Gastroesophageal sphincter (tissue), 3 donors: ENCODE results near the gene PITPNM1.

Experiments used
- CTCF ChIP-seq, 4 experiments: fragments of 200-600 bp in 2 of 4; fragments of 450-650 bp in 2 of 4; sonication (generic) in 1 of 4; IDR thresholded peaks; one replicate each; pipeline ENCODE4 v1.5.1; 2017 to 2019; ENCODE audit warnings: antibody characterized with exemption in 4 of 4, mild to moderate bottlenecking in 2 of 4, moderate library complexity in 2 of 4
- EP300 ChIP-seq: sonication (generic); formaldehyde crosslinking; IDR thresholded peaks from one replicate; pipeline ENCODE4 v1.6.1; 2017; ENCODE audit warnings: antibody characterized with exemption, mild to moderate bottlenecking
- POLR2A ChIP-seq, 2 donors: fragments of 450-650 bp; IDR thresholded peaks; one replicate each; pipeline ENCODE4 v1.6.1; 2017; ENCODE audit warnings: antibody characterized with exemption in 2 of 2, mild to moderate bottlenecking in 2 of 2, moderate library complexity in 1 of 2
- POLR2AphosphoS5 ChIP-seq: sonication (generic); formaldehyde crosslinking; IDR thresholded peaks from one replicate; pipeline ENCODE4 v1.6.1; 2017; ENCODE audit warnings: antibody characterized with exemption

- TF ChIP-seq POLR2A (IDR thresholded peaks at IDR 0.05), result no peak
- peak in 3 of 4 experiments; percentile 96 to 99 (median 96) for TF ChIP-seq CTCF (IDR thresholded peaks at IDR 0.05)
- TF ChIP-seq EP300, result no peak
- peak; percentile 86 for TF ChIP-seq POLR2AphosphoS5
These were observed 638 bp upstream of the PITPNM1 start for GRCh38 chr11:67505605-67506396.
